Tibial nerve (tissue), 3 donors: ENCODE measurements around the gene DNAI2.

Experiments
- POLR2A ChIP-seq, 2 donors: fragments of 450-650 bp; IDR thresholded peaks; one replicate each; pipeline ENCODE4 v1.6.1; 2017; ENCODE audit warnings: antibody characterized with exemption in 2 of 2, mild to moderate bottlenecking in 2 of 2, moderate library complexity in 2 of 2
- TF ChIP-seq, protein P1 (sequence below), 5 experiments: fragments of 200-600 bp in 3 of 5; fragments of 450-650 bp in 2 of 5; sonication (generic) in 3 of 5; IDR thresholded peaks; one replicate each; pipeline ENCODE4 v1.5.1; 2016 to 2019; ENCODE audit warnings: antibody characterized with exemption in 5 of 5, mild to moderate bottlenecking in 3 of 5, moderate library complexity in 2 of 5

DNA sequence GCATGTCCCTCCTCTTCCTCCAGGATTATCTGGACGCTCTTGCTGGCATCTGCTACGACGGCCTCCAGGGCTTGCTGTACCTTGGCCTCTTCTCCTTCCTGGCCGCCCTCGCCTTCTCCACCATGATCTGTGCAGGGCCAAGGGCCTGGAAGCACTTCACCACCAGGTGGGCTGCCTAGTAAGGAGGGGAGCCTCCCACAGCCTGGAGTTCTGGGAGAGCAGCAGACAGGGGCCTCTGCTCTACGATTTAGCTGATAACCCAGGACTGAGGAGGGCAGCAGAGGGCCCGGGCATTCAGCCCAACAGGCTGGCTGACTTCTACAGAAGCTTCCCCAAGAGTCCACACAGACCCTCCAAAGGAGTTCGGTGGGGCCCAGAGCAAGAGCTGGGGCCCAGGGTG, 21.8 kb upstream of the DNAI2 start:
- TF ChIP-seq, protein P1, sequence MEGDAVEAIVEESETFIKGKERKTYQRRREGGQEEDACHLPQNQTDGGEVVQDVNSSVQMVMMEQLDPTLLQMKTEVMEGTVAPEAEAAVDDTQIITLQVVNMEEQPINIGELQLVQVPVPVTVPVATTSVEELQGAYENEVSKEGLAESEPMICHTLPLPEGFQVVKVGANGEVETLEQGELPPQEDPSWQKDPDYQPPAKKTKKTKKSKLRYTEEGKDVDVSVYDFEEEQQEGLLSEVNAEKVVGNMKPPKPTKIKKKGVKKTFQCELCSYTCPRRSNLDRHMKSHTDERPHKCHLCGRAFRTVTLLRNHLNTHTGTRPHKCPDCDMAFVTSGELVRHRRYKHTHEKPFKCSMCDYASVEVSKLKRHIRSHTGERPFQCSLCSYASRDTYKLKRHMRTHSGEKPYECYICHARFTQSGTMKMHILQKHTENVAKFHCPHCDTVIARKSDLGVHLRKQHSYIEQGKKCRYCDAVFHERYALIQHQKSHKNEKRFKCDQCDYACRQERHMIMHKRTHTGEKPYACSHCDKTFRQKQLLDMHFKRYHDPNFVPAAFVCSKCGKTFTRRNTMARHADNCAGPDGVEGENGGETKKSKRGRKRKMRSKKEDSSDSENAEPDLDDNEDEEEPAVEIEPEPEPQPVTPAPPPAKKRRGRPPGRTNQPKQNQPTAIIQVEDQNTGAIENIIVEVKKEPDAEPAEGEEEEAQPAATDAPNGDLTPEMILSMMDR (IDR thresholded peaks at IDR 0.05): no peak
- TF ChIP-seq POLR2A (IDR thresholded peaks at IDR 0.05): no peak
